ENCODE data around the gene SERPINF2.

Gene SERPINF2

DNA sequence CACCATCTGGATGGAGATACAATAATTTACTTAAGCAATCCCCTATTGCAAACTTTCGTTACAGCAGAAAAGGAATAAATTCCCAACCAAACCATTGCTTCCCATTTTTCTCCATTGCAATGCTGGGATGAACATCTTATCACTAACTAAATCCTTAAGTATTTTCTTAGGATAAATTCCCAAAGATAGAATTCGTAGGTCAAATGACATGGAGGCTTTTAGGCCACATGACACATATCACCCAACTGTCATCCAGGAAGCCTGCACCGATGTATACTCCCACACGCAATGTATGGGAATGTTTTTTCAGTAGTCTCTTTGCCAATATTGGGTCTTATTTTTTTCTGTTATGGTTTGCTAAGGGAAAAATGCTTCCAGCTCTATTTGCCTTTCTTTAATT lies 30.9 kb upstream of the SERPINF2 start:
- Mint-ChIP-seq H3K9me3 (no peaks in the 10 kb centered on the region), H3K4me1 (peaks cover 55% of the 10 kb centered on the region), H3K27me3 (ENCODE audit: low read depth, poor library complexity) (peaks cover 37% of the 10 kb centered on the region), H3K4me3 (peak overlapping the region; percentile 77), H3K27ac (no peak overlapping the region), H3K36me3 (ENCODE audit: low read depth) (no peaks in the 10 kb centered on the region)
- DNase-seq, result no peak
- no peak for TF ChIP-seq CTCF (IDR thresholded peaks at IDR 0.05)

DNA sequence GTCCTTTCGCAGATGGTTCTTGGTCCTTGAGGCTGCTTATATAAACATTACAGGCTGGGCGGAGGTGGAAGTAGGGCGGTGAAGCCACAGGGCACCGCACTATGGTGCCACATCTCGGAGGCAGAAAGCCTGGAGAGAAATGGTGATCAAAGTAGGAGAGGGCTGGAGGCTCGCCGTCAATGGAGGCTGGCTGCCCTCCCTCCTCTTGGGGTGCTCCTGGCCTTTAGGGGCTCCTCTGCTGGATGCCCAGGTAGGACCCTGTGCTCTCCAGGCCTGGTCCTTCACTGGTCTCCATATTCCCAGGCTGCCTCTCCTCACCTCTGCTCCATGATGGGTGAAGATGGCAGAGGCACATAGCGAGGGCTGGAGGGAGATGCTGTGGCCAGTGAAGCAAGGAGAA lies 30.4 kb upstream of the SERPINF2 start:
- H3K36me3 Mint-ChIP-seq (ENCODE audit: low read depth), result no peaks in the 10 kb centered on the region
- peak overlapping the region; percentile 77 for H3K4me3 Mint-ChIP-seq
- H3K4me1 Mint-ChIP-seq, result peaks cover 60% of the 10 kb centered on the region
- no peak for TF ChIP-seq CTCF (IDR thresholded peaks at IDR 0.05)
- peaks cover 33% of the 10 kb centered on the region for H3K27me3 Mint-ChIP-seq (ENCODE audit: low read depth, poor library complexity)
- no peak overlapping the region for H3K27ac Mint-ChIP-seq
- H3K9me3 Mint-ChIP-seq, result no peaks in the 10 kb centered on the region
- no peak for DNase-seq

GRCh38 chr17:1713160-1713877 lies 29.4 kb upstream of the SERPINF2 start:
- Mint-ChIP-seq H3K36me3 (ENCODE audit: low read depth) (no peaks in the 10 kb centered on the region), H3K27me3 (ENCODE audit: low read depth, poor library complexity) (peaks cover 25% of the 10 kb centered on the region), H3K9me3 (no peaks in the 10 kb centered on the region), H3K27ac (peak overlapping the region; percentile 40), H3K4me1 (peaks cover 71% of the 10 kb centered on the region), H3K4me3 (peak overlapping the region; percentile 80)
- no peak for TF ChIP-seq CTCF (IDR thresholded peaks at IDR 0.05)
- DNase-seq, result no peak

GRCh38 chr17:1713878-1714426 lies 28.7 kb upstream of the SERPINF2 start:
- DNase-seq, result peak; percentile 63

GRCh38 chr17:1714427-1714979 lies 28.2 kb upstream of the SERPINF2 start:
- no peaks in the 10 kb centered on the region for H3K36me3 Mint-ChIP-seq (ENCODE audit: low read depth)
- peaks cover 72% of the 10 kb centered on the region for H3K4me1 Mint-ChIP-seq
- peak overlapping the region; percentile 80 for H3K4me3 Mint-ChIP-seq
- no peaks in the 10 kb centered on the region for H3K9me3 Mint-ChIP-seq
- DNase-seq, result peak; percentile 98
- H3K27me3 Mint-ChIP-seq (ENCODE audit: low read depth, poor library complexity), result peaks cover 17% of the 10 kb centered on the region
- H3K27ac Mint-ChIP-seq, result peak overlapping the region; percentile 88
- TF ChIP-seq CTCF (IDR thresholded peaks at IDR 0.05), result no peak

More at GRCh38 chr17:1713878-1714426, 28.7 kb upstream of the SERPINF2 start:
- H3K9me3 Mint-ChIP-seq, result no peaks in the 10 kb centered on the region
- no peaks in the 10 kb centered on the region for H3K36me3 Mint-ChIP-seq (ENCODE audit: low read depth)
- peaks cover 74% of the 10 kb centered on the region for H3K4me1 Mint-ChIP-seq
- H3K27ac Mint-ChIP-seq, result peak overlapping the region; percentile 88
- H3K4me3 Mint-ChIP-seq, result peak overlapping the region; percentile 80
- peaks cover 21% of the 10 kb centered on the region for H3K27me3 Mint-ChIP-seq (ENCODE audit: low read depth, poor library complexity)
- TF ChIP-seq CTCF (IDR thresholded peaks at IDR 0.05), result peak; percentile 46

All from nephron progenitor cell (in vitro differentiated cells).